ENCODE measurements around the gene ADGRL3.

The ADGRL3 gene

DNA sequence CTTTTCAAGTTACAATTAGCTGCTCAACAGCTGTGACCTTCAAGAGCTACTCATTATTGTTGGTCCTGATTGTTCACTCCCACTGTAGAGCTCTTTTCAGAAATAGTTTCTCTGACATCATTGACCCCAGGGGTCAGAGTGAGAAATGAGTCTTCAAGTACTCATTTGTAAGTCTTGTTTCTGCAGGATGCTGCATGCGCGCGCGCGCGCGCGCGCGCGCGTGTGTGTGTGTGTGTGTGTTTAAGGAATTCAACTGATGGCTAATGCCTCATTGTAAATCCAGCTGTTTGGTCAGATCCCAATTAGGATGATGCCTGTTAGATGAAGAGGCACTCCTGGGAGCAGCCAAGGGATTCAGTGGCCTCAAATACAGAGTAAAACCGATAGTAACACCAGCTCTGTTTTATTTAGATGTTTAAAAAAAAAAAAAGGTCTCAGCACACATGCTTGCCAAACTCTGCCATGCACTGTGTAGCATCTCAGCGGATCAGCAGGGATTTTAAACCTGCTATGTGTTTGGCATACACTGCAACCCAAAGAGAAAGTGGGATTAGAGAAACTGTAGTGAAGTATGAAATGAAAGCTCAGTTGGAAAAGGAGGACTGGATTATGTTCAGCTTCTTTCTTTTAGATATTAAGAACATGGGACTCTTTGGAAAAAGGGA, 332.3 kb downstream of the ADGRL3 start (continued):
- TF ChIP-seq ZBTB21 (tag by site-specific recombination; IDR thresholded peaks at IDR 0.05): no peak
- TF ChIP-seq, protein P1, sequence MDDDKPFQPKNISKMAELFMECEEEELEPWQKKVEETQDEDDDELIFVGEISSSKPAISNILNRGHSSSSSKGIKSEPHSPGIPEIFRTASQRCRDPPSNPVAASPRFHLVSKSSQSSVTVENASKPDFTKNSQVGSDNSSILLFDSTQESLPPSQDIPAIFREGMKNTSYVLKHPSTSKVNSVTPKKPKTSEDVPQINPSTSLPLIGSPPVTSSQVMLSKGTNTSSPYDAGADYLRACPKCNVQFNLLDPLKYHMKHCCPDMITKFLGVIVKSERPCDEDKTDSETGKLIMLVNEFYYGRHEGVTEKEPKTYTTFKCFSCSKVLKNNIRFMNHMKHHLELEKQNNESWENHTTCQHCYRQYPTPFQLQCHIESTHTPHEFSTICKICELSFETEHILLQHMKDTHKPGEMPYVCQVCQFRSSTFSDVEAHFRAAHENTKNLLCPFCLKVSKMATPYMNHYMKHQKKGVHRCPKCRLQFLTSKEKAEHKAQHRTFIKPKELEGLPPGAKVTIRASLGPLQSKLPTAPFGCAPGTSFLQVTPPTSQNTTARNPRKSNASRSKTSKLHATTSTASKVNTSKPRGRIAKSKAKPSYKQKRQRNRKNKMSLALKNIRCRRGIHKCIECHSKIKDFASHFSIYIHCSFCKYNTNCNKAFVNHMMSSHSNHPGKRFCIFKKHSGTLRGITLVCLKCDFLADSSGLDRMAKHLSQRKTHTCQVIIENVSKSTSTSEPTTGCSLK (tag by site-specific recombination; IDR thresholded peaks at IDR 0.05): no peak
- no peak for TF ChIP-seq ZFP41 (tag by site-specific recombination; IDR thresholded peaks at IDR 0.05; ENCODE audit: borderline replicate concordance)
- no peak for TF ChIP-seq ZSCAN16 (tag by site-specific recombination; IDR thresholded peaks at IDR 0.05)

DNA sequence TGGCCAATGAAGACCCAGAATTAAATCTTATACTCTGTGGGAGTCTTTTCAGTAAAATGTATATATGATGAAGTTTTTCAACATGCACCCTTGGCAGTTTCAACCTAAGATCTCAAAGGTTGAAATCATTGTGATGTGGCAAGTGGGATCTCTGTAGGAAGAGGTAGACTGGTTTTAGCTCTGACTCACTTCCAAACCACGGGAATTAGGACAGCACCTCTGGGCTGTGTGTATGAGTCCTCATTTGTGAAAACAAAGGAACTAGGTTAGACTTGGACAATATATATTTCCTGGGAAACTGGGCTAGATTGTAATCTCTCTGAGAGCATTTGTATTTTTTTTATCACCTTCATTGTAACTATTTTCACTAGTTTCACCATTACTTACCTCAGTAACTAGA, 333.0 kb downstream of the ADGRL3 start:
- Histone ChIP-seq H3K4me1 (ENCODE audit: control insufficient read depth, insufficient read depth, low read length) (no peaks in the 10 kb centered on the region), H3K27ac (ENCODE audit: extremely low read depth, low read depth, low read length) (no peak overlapping the region), H3K9me3 (ENCODE audit: control insufficient read depth, insufficient read depth, low read depth, low read length) (no peaks in the 10 kb centered on the region), H3K36me3 (ENCODE audit: control insufficient read depth in 2 of 2, insufficient read depth in 1 of 2, low read length in 2 of 2) (no peaks in the 10 kb centered on the region), H3K4me3 (ENCODE audit: low read depth, low read length) (no peak overlapping the region)
- TF ChIP-seq ZNF394 (tag by site-specific recombination; IDR thresholded peaks at IDR 0.05; ENCODE audit: borderline replicate concordance) (no peak), ZNF624 (tag by site-specific recombination; IDR thresholded peaks at IDR 0.05) (no peak), PRDM6 (tag by site-specific recombination; IDR thresholded peaks at IDR 0.05) (no peak), ZNF433 (tag by site-specific recombination; IDR thresholded peaks at IDR 0.05; ENCODE audit: low read depth) (no peak), KLF9 (tag by site-specific recombination; IDR thresholded peaks at IDR 0.05; ENCODE audit: low read depth) (no peak), ZNF768 (tag by site-specific recombination; IDR thresholded peaks at IDR 0.05) (no peak), SCRT2 (tag by site-specific recombination; IDR thresholded peaks at IDR 0.05) (no peak), ZNF354C (tag by site-specific recombination; IDR thresholded peaks at IDR 0.05; ENCODE audit: borderline replicate concordance, low read depth) (no peak)
- TF ChIP-seq, protein P2, sequence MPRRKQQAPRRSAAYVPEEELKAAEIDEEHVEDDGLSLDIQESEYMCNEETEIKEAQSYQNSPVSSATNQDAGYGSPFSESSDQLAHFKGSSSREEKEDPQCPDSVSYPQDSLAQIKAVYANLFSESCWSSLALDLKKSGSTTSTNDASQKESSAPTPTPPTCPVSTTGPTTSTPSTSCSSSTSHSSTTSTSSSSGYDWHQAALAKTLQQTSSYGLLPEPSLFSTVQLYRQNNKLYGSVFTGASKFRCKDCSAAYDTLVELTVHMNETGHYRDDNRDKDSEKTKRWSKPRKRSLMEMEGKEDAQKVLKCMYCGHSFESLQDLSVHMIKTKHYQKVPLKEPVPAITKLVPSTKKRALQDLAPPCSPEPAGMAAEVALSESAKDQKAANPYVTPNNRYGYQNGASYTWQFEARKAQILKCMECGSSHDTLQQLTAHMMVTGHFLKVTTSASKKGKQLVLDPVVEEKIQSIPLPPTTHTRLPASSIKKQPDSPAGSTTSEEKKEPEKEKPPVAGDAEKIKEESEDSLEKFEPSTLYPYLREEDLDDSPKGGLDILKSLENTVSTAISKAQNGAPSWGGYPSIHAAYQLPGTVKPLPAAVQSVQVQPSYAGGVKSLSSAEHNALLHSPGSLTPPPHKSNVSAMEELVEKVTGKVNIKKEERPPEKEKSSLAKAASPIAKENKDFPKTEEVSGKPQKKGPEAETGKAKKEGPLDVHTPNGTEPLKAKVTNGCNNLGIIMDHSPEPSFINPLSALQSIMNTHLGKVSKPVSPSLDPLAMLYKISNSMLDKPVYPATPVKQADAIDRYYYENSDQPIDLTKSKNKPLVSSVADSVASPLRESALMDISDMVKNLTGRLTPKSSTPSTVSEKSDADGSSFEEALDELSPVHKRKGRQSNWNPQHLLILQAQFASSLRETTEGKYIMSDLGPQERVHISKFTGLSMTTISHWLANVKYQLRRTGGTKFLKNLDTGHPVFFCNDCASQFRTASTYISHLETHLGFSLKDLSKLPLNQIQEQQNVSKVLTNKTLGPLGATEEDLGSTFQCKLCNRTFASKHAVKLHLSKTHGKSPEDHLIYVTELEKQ (tag by site-specific recombination; IDR thresholded peaks at IDR 0.05; ENCODE audit: borderline replicate concordance): no peak
- TF ChIP-seq, protein P3, sequence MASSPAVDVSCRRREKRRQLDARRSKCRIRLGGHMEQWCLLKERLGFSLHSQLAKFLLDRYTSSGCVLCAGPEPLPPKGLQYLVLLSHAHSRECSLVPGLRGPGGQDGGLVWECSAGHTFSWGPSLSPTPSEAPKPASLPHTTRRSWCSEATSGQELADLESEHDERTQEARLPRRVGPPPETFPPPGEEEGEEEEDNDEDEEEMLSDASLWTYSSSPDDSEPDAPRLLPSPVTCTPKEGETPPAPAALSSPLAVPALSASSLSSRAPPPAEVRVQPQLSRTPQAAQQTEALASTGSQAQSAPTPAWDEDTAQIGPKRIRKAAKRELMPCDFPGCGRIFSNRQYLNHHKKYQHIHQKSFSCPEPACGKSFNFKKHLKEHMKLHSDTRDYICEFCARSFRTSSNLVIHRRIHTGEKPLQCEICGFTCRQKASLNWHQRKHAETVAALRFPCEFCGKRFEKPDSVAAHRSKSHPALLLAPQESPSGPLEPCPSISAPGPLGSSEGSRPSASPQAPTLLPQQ (tag by site-specific recombination; IDR thresholded peaks at IDR 0.05): no peak
- ChIA-PET CTCF (no interaction called here), POLR2A (no interaction called here)

Data from HEK293 (cell line).